Measurements from ENCODE around the gene CDKN1C.

DNA sequence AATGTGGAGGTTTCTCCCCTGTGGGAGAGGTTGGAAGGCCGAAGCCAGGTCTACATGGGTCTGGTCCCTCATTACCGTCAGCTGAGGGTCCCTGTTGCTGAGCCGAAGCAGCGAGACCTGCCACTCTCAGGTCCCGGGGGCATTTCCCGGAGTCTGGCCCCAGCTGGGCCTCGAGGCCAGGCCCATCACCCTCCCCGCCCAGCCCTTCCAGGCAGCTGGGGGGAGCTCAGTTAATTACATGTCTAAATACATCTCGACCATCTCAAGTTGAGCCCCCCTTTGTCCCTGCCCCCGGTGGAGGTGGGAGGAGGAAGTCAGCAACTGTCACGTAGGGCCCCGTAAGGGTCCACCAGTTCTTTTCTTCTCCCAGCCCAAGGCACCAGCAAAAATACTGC lies 3.6 kb downstream of the CDKN1C start:
- TF ChIP-seq POLR2AphosphoS5 (IDR thresholded peaks at IDR 0.05; ENCODE audit: low read depth, low read length): no peak
- no peak for TF ChIP-seq TAF1 (IDR thresholded peaks at IDR 0.05; ENCODE audit: borderline replicate concordance, low read depth, low read length)
- TF ChIP-seq POLR2A (IDR thresholded peaks at IDR 0.05; ENCODE audit: low read depth, low read length): no peak
